Prostate gland (tissue), 2 donors: ENCODE data around the gene CTAGE8. TPM values are rescaled to one million over a fixed set of nuclear protein-coding genes. Genes with fewer than 3 reads are reported as not detected.
"Not testable (repeated sequence)": the region's sequence is repeated elsewhere in the genome, so short reads cannot be mapped to it uniquely, and the experiment has no call there.

Experiments used
- DNase-seq: peaks from one replicate; pipeline ENCODE4 v3.0.0-alpha.2; 2019; ENCODE audit warnings: low spot score
- H3K27ac ChIP-seq, 2 donors: fragments of 200-600 bp; sonication (generic); 2 replicates each; pipeline ENCODE4 v1.5.1; 2017 to 2019
- H3K27me3 ChIP-seq: fragments of 200-600 bp; sonication (generic); replicated peaks from 2 replicates; pipeline ENCODE4 v1.5.1; 2019; ENCODE audit not compliant: insufficient read depth
- H3K36me3 ChIP-seq, 2 donors: fragments of 200-600 bp; sonication (generic); 1 replicate in 1 of 2; 2 replicates in 1 of 2; pipeline versions ENCODE4 v1.5.1 to v1.8.1; 2017 to 2019
- H3K4me1 ChIP-seq: fragments of 200-600 bp; sonication (generic); replicated peaks from 2 replicates; pipeline ENCODE4 v1.5.1; 2019
- H3K4me3 ChIP-seq, 2 donors: fragments of 200-600 bp; sonication (generic); 2 replicates each; pipeline ENCODE4 v1.5.1; 2017 to 2019
- H3K9me3 ChIP-seq: fragments of 200-600 bp; sonication (generic); 2 replicates; pipeline ENCODE4 v1.5.1; 2017
- POLR2AphosphoS5 ChIP-seq: sonication (generic); formaldehyde crosslinking; IDR thresholded peaks from one replicate; pipeline ENCODE4 v1.6.1; 2017; ENCODE audit warnings: antibody characterized with exemption
- WGBS: methylation state at CpG from one replicate; pipeline ENCODE4 v1.1.5; 2018; 5-methylcytosine and 5-hydroxymethylcytosine counted together
- intact Hi-C: fragments of 100-400 bp; cut with DNase I; formaldehyde crosslinking; loops from one replicate; pipeline ENCODE4 v1.14.2; 2022
- total RNA-seq, 2 donors: library from RNA; depleted of rRNA; stranded (reverse); fragments of >200 nt; gene quantifications; one replicate each; pipeline ENCODE4 v1.1.0, GENCODE V29; 2016

CTAGE8 gene
- total RNA-seq, 2 donors from 2014 or later, result 1.5 to 6.3 TPM

GRCh38 chr7:144287171-144287784 is 18.2 kb upstream of the CTAGE8 start:
- H3K9me3 ChIP-seq, H3K27ac ChIP-seq, H3K27me3 ChIP-seq, H3K4me1 ChIP-seq, H3K4me3 ChIP-seq, DNase-seq, H3K36me3 ChIP-seq, intact Hi-C loops: not testable (repeated sequence)
- WGBS, result no CpG with 5 or more reads among the region's 3 CpGs

GRCh38 chr7:144283716-144284115 is 14.6 kb upstream of the CTAGE8 start:
- DNase-seq, H3K27ac ChIP-seq, H3K9me3 ChIP-seq, intact Hi-C loops, H3K4me3 ChIP-seq, H3K36me3 ChIP-seq, H3K4me1 ChIP-seq, H3K27me3 ChIP-seq: not testable (repeated sequence)
- WGBS, result no CpG with 5 or more reads among the region's 6 CpGs

GRCh38 chr7:144282490-144282889 is 13.4 kb upstream of the CTAGE8 start:
- H3K27me3 ChIP-seq, H3K9me3 ChIP-seq, intact Hi-C loops, H3K4me1 ChIP-seq, H3K36me3 ChIP-seq, DNase-seq, H3K4me3 ChIP-seq, H3K27ac ChIP-seq: not testable (repeated sequence)
- WGBS, result 96% methylated on average over 4 of the region's 4 CpGs

GRCh38 chr7:144281981-144282380 is 12.9 kb upstream of the CTAGE8 start:
- intact Hi-C loops, H3K27me3 ChIP-seq, DNase-seq, H3K36me3 ChIP-seq, H3K27ac ChIP-seq, H3K4me1 ChIP-seq, H3K9me3 ChIP-seq, H3K4me3 ChIP-seq: not testable (repeated sequence)
- WGBS, result no CpG with 5 or more reads among the region's 8 CpGs

GRCh38 chr7:144280010-144280409 is 10.9 kb upstream of the CTAGE8 start:
- DNase-seq, H3K27ac ChIP-seq, H3K4me1 ChIP-seq, H3K36me3 ChIP-seq, H3K27me3 ChIP-seq, H3K9me3 ChIP-seq, H3K4me3 ChIP-seq, intact Hi-C loops: not testable (repeated sequence)
- 100% methylated on average over 3 of the region's 6 CpGs for WGBS

DNA sequence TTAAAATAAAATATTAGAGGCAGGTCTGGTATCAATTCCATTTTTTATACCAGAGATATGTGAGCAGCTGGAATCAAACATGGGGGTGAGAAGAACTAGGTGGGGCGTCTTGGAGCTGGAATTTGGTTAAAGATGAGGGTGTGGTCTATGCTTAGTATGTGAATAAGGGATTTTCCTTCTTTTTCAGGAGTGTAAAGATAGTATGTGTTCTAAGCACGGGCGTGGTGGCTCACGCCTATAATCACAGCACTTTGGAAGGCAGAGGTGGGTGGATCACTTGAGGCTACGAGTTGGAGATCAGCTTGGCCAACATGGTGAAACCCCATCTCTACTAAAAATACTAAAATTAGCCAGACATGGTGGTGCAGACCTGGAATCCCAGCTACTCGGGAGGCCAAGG is 6.2 kb upstream of the CTAGE8 start:
- H3K27me3 ChIP-seq, intact Hi-C loops, H3K4me3 ChIP-seq, H3K4me1 ChIP-seq, DNase-seq, H3K9me3 ChIP-seq, H3K36me3 ChIP-seq, H3K27ac ChIP-seq: not testable (repeated sequence)
- 100% methylated on average over 4 of the region's 6 CpGs for WGBS

DNA sequence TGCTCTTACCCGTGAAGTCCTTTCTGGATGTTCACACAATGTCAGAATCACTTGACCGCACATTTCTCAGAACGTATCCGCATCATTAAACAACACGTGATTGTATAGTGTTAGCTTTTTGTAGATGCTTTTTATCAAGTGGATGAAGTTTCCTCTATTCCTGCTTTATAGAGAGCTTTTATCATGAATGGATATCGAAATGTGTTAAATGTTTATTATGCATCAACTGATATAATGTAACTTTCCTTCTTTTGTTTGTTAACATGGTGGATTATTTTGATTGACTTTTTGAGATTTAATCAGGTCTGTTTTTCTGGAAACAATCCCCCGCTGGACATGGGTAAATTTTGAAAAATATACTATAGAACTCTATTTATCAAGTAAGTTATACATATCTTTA is 4.4 kb downstream of the CTAGE8 start, which contains the start of gene OR2A7:
OR2A7 (minus strand) TSS at position 101 of the 400 bp plus-strand sequence. CDS start 5,164 bp downstream, outside the sequence.
- H3K27ac ChIP-seq, DNase-seq, H3K4me3 ChIP-seq, intact Hi-C loops, H3K36me3 ChIP-seq, H3K4me1 ChIP-seq, H3K27me3 ChIP-seq, H3K9me3 ChIP-seq: not testable (repeated sequence)
- WGBS, result 95% methylated on average over 6 of the region's 7 CpGs

DNA sequence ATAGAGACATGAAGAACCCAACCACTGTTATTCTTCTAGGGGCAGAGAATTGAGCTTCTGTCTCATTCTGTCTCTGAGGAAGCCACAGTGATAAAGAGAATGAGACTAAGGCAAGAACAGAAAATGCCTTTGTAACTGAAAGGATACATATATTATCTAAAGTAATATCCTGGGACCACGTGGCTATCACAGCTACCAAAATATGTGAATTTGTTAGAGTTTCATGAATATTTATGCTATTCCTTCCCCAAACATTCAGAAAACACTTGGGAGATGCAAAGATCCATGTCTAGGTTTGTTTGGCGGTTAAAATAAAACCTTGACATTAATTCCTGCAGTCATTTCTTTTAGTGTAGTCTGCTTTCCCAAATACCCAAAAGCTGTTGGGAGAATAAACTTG is 7.0 kb downstream of the CTAGE8 start:
- H3K4me1 ChIP-seq, H3K36me3 ChIP-seq, H3K27me3 ChIP-seq, intact Hi-C loops, H3K4me3 ChIP-seq, DNase-seq, H3K9me3 ChIP-seq, H3K27ac ChIP-seq: not testable (repeated sequence)
- no CpG with 5 or more reads among the region's 2 CpGs for WGBS

- H3K27me3 ChIP-seq, H3K36me3 ChIP-seq, H3K9me3 ChIP-seq, DNase-seq, H3K4me3 ChIP-seq, intact Hi-C loops, H3K27ac ChIP-seq, H3K4me1 ChIP-seq: not testable (repeated sequence)
- WGBS, result no CpG with 5 or more reads among the region's 14 CpGs
Measured at GRCh38 chr7:144259067-144259466, 10.0 kb downstream of the CTAGE8 start.

- Histone ChIP-seq H3K9me3 (no peaks in the 10 kb centered on the region), H3K4me3 (no peak overlapping the region), H3K27me3 (no peaks in the 10 kb centered on the region), H3K27ac (no peak overlapping the region), H3K4me1 (no peaks in the 10 kb centered on the region), H3K36me3 (no peaks in the 10 kb centered on the region)
- intact Hi-C loops, result no loop called here
- TF ChIP-seq POLR2AphosphoS5, result no peak
- 78% methylated on average over 3 of the region's 3 CpGs for WGBS
- DNase-seq, result no peak
Measured at GRCh38 chr7:144256112-144256511, 13.0 kb downstream of the CTAGE8 start.
